Measurements from ENCODE around the gene CABP7.

CABP7 gene

DNA sequence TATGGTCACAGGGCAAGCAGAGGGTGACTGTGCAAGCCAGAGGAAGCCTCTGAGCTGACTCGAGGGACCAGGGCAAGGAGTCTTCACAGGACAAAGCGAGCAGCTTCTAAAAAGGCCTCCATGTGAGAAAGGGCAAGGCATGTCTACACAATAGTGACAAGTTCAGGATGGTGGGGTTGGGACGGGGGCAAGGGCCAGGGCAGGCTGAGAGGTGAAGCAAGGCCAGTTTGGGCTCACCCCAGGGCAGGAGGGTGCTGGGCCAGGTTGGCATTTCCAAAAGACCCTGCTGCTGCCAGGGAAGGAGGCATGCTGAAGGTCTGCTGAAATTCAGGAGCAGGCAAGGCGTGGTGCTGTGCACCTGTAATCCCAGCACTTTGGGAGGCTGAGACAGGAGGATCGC, 12.3 kb upstream of the CABP7 start:
- peak overlapping the region; percentile 89 for H3K4me2 ChIP-seq
- H3K36me3 ChIP-seq: no peaks in the 10 kb centered on the region
- H3K27ac ChIP-seq: no peak overlapping the region
- no peak overlapping the region for H3K9ac ChIP-seq
- TF ChIP-seq Cebpa-rat (IDR thresholded peaks at IDR 0.05): no peak
- no peaks in the 10 kb centered on the region for H4K20me1 ChIP-seq
- peaks cover 50% of the 10 kb centered on the region for H3K4me1 ChIP-seq
- no peaks in the 10 kb centered on the region for H3K27me3 ChIP-seq
- H3K4me3 ChIP-seq: no peak overlapping the region
- H3K9me3 ChIP-seq: no peaks in the 10 kb centered on the region

DNA sequence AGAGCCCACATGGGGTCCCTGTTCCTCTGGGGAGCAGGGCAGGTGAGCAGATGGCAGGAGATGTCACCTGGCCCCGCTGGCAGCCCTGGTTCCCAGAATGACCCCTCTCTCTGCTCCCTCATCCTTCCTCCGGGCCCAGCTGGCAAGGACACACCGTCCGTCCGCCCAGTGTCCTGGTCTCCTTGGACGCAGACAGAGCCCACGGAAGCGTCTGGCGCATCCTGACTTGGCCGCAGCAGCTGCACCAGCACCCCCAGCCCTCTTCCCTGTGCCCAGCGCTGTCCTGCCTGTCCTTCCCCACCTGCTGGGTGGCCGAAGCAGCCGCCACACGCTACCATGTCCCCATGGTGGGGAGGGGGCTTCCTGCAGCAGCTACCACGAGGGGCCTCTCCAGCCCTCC, 9.6 kb upstream of the CABP7 start:
- H3K36me3 ChIP-seq: no peaks in the 10 kb centered on the region
- no peak overlapping the region for H3K4me3 ChIP-seq
- no peak for TF ChIP-seq Cebpa-rat (IDR thresholded peaks at IDR 0.05)
- H3K9ac ChIP-seq: no peak overlapping the region
- peaks cover 8% of the 10 kb centered on the region; the same call in 1 of the 2 replicates for H3K27me3 ChIP-seq
- H3K4me1 ChIP-seq: peaks cover 26% of the 10 kb centered on the region
- no peak overlapping the region for H3K27ac ChIP-seq
- no peaks in the 10 kb centered on the region for H3K9me3 ChIP-seq
- no peak overlapping the region for H3K4me2 ChIP-seq
- H4K20me1 ChIP-seq: peaks cover 2% of the 10 kb centered on the region; the same call in 1 of the 2 replicates

DNA sequence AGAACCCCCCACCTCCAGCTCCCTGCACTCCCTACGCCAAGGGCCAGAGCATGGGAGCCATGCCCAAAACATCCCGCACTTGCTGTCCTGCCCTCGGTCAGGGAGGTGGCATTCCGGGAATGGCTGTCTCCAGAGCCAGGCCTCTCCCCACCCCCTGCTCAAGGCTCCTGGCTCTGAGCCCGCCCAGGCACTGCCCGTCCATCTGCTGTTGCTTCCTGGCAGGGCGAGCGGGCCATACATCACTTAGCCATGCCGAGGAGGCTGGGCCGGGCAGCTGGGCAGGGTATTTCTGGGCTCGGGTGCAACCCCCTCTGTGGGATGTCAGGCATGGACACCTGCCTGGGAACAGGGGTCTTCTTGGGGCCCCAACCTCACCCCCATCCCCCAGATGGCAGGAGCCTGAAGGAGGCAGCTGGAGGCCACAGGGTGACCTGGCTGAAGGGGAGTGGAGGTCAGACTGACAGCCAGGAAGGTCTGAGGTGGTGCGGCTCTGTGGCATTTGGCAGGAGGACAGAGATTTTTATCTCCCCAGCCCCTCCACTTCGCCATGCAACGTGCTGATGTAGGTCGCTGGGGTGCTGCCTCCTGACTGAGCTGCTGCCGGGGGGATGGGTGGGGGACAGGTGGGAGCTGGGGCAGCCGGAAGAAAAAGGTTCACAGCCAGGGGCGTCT, 8.7 kb upstream of the CABP7 start:
- no peak for TF ChIP-seq Cebpa-rat (IDR thresholded peaks at IDR 0.05)
- Histone ChIP-seq H3K4me2 (no peak overlapping the region), H3K9ac (no peak overlapping the region), H3K4me1 (peaks cover 17% of the 10 kb centered on the region), H3K27me3 (peaks cover 17% of the 10 kb centered on the region; the same call in 1 of the 2 replicates), H3K9me3 (no peaks in the 10 kb centered on the region), H4K20me1 (peaks cover 10% of the 10 kb centered on the region; the same call in 1 of the 2 replicates), H3K36me3 (no peaks in the 10 kb centered on the region), H3K4me3 (no peak overlapping the region), H3K27ac (no peak overlapping the region)

DNA sequence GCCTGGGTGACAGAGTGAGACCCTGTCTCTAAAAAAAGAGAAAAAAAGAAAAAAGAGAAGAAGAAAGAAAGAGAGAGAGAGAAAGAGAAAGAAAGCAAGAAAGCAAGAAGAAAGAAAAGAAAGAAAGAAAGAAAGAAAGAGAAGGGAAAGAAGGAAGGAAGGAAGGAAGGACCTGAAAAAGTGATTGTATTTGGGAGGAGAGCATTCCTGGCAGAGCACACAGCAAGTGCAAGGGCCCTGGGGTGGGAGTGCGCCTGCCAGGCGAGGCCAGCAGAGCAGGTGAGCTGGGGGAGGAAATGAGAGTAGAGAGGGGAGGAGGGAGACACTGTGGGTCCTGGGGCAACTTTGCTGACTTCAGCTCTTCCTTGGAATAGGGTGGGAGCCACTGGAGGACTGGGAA, 7.7 kb upstream of the CABP7 start:
- no peak overlapping the region for H3K4me2 ChIP-seq
- no peak for TF ChIP-seq Cebpa-rat (IDR thresholded peaks at IDR 0.05)

DNA sequence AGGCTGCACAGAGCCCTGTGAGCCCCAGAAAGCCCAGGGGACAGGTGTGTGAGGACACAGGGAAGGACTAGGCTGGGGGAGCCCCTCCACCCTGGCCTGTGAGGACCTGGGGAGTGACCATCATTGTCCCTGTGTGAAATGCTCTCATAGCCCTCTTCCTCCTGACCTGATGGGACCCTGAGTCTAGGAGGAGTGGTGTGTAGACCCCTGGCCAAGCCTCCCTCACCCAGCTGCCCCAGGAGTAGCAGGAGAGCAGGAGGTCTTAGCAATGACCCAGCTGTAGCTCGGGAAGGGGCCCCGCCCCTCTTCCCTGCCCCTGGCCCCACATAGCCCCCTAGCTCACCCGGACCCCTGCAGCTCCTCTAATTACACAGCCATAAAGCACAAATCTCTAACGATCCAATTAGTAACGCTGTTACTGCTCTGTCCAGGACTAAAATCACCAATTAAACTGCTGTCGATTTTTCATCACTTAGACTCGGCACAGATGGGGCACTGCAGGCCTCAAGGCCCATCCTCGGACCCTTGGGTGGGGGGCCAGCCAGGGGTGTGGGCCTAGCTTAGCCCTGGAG, 6.6 kb upstream of the CABP7 start:
- no peak for TF ChIP-seq Cebpa-rat (IDR thresholded peaks at IDR 0.05)
- Histone ChIP-seq H3K36me3 (no peaks in the 10 kb centered on the region), H4K20me1 (peaks cover 29% of the 10 kb centered on the region; the same call in 1 of the 2 replicates), H3K27me3 (peaks cover 36% of the 10 kb centered on the region), H3K27ac (no peak overlapping the region), H3K4me2 (no peak overlapping the region), H3K9me3 (no peaks in the 10 kb centered on the region), H3K9ac (no peak overlapping the region), H3K4me1 (no peaks in the 10 kb centered on the region), H3K4me3 (no peak overlapping the region)

More for the DNA sequence above, 7.7 kb upstream of the CABP7 start:
- Histone ChIP-seq H4K20me1 (peaks cover 17% of the 10 kb centered on the region; the same call in 1 of the 2 replicates), H3K4me1 (peaks cover 6% of the 10 kb centered on the region), H3K9ac (no peak overlapping the region), H3K36me3 (no peaks in the 10 kb centered on the region), H3K27me3 (peaks cover 24% of the 10 kb centered on the region), H3K27ac (no peak overlapping the region), H3K9me3 (no peaks in the 10 kb centered on the region), H3K4me3 (no peak overlapping the region)

DNA sequence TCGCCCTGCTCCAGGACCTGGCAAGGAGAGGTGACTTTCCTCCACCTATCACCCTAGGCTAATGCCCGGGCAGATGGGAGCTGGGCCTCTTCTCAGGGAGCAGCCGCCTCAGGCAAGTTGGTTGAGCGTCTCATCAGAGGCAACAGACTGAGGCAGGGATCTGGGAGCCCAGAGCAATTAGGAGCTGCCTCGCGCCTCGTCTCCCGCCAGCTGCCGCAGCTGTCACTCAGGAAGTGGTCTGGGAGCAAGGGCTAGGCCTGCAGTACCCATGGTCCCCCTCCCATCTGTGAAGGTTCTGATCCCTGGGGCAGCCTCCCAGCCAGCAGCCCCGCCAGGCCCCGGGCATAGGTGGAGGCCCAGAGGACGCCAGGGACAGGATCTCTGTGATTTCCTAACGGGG, 4.6 kb upstream of the CABP7 start:
- Histone ChIP-seq H3K4me2 (peak overlapping the region; percentile 0; the same call in 1 of the 2 replicates), H3K4me3 (no peak overlapping the region), H3K36me3 (no peaks in the 10 kb centered on the region), H3K9me3 (no peaks in the 10 kb centered on the region), H3K27me3 (peaks cover 56% of the 10 kb centered on the region), H4K20me1 (peaks cover 46% of the 10 kb centered on the region; the same call in 1 of the 2 replicates), H3K4me1 (0 out of 2 replicates have a peak, but pooled peaks cover 3% of the 10 kb centered on the region), H3K27ac (no peak overlapping the region), H3K9ac (no peak overlapping the region)
- no peak for TF ChIP-seq Cebpa-rat (IDR thresholded peaks at IDR 0.05)

DNA sequence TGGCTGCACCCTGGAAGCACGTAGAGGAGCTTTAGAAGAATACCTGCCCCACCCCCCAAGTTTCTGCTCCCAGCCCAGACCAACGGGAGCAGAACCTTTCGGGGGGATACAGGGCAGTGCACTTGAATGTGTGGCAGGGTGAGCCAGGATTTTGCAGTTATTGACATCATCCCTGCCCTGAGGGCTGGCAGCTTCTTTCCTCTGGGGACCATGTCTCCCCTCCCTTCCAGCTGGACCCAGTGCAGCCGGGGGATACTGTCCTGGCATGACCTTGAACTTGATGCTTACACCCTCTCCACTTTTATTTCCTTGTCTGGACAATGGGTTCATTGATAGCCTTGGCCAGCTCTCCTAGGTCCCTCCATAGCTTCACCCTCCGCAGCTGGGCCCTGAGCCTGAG, 4.1 kb upstream of the CABP7 start:
- H3K27me3 ChIP-seq: peaks cover 60% of the 10 kb centered on the region
- no peaks in the 10 kb centered on the region for H3K9me3 ChIP-seq
- 0 out of 2 replicates have a peak, but pooled peaks cover 4% of the 10 kb centered on the region for H3K4me1 ChIP-seq
- no peak overlapping the region for H3K27ac ChIP-seq
- no peak overlapping the region for H3K4me3 ChIP-seq
- no peak overlapping the region for H3K4me2 ChIP-seq
- H4K20me1 ChIP-seq: peaks cover 48% of the 10 kb centered on the region; the same call in 1 of the 2 replicates
- H3K9ac ChIP-seq: no peak overlapping the region
- no peak for TF ChIP-seq Cebpa-rat (IDR thresholded peaks at IDR 0.05)
- H3K36me3 ChIP-seq: no peaks in the 10 kb centered on the region

DNA sequence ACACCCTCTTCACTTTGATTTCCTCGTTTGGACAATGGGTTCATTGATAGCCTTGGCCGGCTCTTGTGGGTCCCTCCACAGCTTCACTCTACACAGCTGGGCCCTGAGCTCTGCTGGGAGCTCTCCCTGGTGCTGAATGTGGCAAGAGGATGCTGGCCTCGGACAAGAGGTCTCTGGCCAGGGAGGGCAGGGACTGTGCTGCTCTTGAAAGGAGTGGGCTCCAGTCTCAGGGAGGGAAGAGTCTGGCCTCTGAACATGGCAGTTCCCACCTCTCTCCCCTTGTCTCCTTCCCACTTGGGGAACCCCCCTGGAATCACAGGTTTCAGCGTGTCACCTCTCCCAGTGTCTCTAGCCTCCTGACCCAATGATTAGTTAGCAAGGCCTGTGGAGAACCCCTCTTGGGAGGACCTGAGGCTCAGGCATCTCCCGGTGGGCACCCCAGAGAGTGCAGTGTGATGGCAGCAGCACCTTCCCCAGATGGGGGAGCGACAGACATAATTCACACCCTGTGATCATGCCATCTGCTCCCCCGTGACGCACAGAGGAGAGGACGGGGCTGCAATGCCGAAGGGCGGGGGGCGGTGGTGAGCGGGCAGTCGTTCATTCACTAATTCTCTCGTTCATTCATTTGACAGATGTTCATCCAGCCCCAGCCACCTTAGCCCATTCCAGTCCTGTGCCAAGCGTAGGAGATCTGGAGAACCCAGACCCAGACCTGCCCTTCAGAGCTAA, 2.8 kb upstream of the CABP7 start:
- Histone ChIP-seq H3K36me3 (no peaks in the 10 kb centered on the region), H3K27ac (no peak overlapping the region), H3K9me3 (no peaks in the 10 kb centered on the region), H3K27me3 (peaks cover 73% of the 10 kb centered on the region), H4K20me1 (peaks cover 61% of the 10 kb centered on the region; the same call in 1 of the 2 replicates), H3K4me1 (0 out of 2 replicates have a peak, but pooled peaks cover 4% of the 10 kb centered on the region), H3K4me3 (no peak overlapping the region), H3K9ac (no peak overlapping the region), H3K4me2 (no peak overlapping the region)
- TF ChIP-seq Cebpa-rat (IDR thresholded peaks at IDR 0.05): no peak

DNA sequence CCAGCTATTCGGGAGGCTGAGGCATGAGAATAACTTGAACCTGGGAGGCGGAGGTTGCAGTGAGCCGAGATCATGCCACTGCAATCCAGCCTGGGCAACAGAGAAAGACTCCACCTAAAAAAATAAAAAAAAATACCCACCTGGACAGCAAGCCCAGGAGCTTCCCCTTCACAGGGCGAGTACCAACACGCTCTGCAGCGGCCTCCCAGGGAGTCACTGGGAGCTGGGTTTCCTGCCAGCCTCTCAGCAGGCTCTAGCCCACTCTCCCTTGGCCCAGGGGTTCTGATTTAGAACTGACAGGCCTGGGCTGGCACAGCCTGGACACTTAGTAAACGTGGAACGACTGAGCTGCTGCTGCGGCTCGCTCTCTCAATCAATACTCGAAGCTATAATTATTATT, 2.0 kb upstream of the CABP7 start:
- Histone ChIP-seq H3K9me3 (no peaks in the 10 kb centered on the region), H3K36me3 (no peaks in the 10 kb centered on the region), H3K27ac (no peak overlapping the region), H3K9ac (no peak overlapping the region), H4K20me1 (peaks cover 64% of the 10 kb centered on the region; the same call in 1 of the 2 replicates), H3K4me2 (no peak overlapping the region), H3K4me1 (0 out of 2 replicates have a peak, but pooled peaks cover 4% of the 10 kb centered on the region), H3K4me3 (no peak overlapping the region), H3K27me3 (peaks cover 81% of the 10 kb centered on the region)
- TF ChIP-seq Cebpa-rat (IDR thresholded peaks at IDR 0.05): no peak

All from BLaER1 (cell line).